ENCODE results near the gene EPN2.

The EPN2 gene

DNA sequence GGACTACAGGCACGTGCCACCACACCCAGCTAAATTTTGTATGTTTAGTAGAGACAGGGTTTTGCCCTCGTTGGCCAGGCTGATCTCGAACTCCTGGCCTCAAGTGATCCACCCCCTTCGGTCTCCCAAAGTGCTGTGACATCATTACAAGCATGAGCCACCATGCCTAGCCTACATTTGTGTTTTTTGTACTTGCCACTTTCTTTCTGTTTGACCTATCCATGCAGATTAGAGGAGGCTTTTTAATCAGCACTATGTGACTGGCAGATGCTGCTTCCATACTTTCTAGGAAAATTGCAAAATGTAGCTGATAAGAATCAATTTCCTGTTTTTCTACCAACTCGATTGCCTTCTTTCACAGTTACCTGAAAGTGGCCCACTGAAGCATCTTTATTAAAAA is 68.1 kb downstream of the EPN2 start:
- H3K79me2 ChIP-seq (ENCODE audit: insufficient read depth, low read depth) = no peaks in the 10 kb centered on the region
- H3K4me2 ChIP-seq = peak overlapping the region; percentile 83
- no peak overlapping the region for H2AFZ ChIP-seq (ENCODE audit: low read depth)
- no peaks in the 10 kb centered on the region for H3K36me3 ChIP-seq (ENCODE audit: insufficient read depth)
- H3K27ac ChIP-seq = peak overlapping the region; percentile 82
- no peaks in the 10 kb centered on the region for H3K27me3 ChIP-seq (ENCODE audit: insufficient read depth, low read depth)
- TF ChIP-seq, protein P1, sequence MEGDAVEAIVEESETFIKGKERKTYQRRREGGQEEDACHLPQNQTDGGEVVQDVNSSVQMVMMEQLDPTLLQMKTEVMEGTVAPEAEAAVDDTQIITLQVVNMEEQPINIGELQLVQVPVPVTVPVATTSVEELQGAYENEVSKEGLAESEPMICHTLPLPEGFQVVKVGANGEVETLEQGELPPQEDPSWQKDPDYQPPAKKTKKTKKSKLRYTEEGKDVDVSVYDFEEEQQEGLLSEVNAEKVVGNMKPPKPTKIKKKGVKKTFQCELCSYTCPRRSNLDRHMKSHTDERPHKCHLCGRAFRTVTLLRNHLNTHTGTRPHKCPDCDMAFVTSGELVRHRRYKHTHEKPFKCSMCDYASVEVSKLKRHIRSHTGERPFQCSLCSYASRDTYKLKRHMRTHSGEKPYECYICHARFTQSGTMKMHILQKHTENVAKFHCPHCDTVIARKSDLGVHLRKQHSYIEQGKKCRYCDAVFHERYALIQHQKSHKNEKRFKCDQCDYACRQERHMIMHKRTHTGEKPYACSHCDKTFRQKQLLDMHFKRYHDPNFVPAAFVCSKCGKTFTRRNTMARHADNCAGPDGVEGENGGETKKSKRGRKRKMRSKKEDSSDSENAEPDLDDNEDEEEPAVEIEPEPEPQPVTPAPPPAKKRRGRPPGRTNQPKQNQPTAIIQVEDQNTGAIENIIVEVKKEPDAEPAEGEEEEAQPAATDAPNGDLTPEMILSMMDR (conservative IDR thresholded peaks at IDR 0.05; ENCODE audit: low read depth, low read length) = no peak
- H3K4me3 ChIP-seq (IDR thresholded peaks at IDR 0.05; ENCODE audit: insufficient read depth, low read depth, low read length) = no peak overlapping the region
- peak overlapping the region; percentile 40; the same call in 1 of the 2 replicates for H3K9ac ChIP-seq
- H3K4me1 ChIP-seq (ENCODE audit: low read depth, poor library complexity, severe bottlenecking) = peaks cover 65% of the 10 kb centered on the region
- H4K20me1 ChIP-seq (ENCODE audit: insufficient read depth) = no peaks in the 10 kb centered on the region

DNA sequence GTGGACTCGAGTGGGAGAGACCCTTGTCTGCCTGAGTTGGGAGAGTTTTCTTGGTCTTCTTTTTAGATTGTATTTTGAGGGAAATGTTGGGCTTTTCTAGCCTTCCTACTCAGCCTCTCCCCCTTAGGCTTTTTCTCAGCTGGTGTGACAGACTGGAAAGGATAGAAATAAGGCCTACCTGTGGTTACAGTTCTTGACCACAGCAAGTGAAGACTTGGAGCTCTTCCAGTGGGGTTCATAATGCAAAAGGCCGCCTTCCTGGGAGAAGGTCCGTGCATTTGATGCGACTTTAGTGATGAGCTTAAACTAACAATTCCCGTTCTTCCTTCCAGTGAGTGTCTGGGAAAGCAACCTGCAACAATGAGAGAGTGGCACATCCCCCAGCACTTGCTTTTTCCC is 68.6 kb downstream of the EPN2 start:
- peaks cover 65% of the 10 kb centered on the region for H3K4me1 ChIP-seq (ENCODE audit: low read depth, poor library complexity, severe bottlenecking)
- no peaks in the 10 kb centered on the region for H4K20me1 ChIP-seq (ENCODE audit: insufficient read depth)
- no peak overlapping the region for H3K4me3 ChIP-seq (IDR thresholded peaks at IDR 0.05; ENCODE audit: insufficient read depth, low read depth, low read length)
- no peak overlapping the region for H2AFZ ChIP-seq (ENCODE audit: low read depth)
- H3K27me3 ChIP-seq (ENCODE audit: insufficient read depth, low read depth) = no peaks in the 10 kb centered on the region
- H3K36me3 ChIP-seq (ENCODE audit: insufficient read depth) = no peaks in the 10 kb centered on the region
- H3K79me2 ChIP-seq (ENCODE audit: insufficient read depth, low read depth) = no peaks in the 10 kb centered on the region
- H3K9ac ChIP-seq = peak overlapping the region; percentile 40; the same call in 1 of the 2 replicates
- peak overlapping the region; percentile 82 for H3K27ac ChIP-seq
- TF ChIP-seq, protein P1 (conservative IDR thresholded peaks at IDR 0.05; ENCODE audit: low read depth, low read length) = no peak
- H3K4me2 ChIP-seq = peak overlapping the region; percentile 83

DNA sequence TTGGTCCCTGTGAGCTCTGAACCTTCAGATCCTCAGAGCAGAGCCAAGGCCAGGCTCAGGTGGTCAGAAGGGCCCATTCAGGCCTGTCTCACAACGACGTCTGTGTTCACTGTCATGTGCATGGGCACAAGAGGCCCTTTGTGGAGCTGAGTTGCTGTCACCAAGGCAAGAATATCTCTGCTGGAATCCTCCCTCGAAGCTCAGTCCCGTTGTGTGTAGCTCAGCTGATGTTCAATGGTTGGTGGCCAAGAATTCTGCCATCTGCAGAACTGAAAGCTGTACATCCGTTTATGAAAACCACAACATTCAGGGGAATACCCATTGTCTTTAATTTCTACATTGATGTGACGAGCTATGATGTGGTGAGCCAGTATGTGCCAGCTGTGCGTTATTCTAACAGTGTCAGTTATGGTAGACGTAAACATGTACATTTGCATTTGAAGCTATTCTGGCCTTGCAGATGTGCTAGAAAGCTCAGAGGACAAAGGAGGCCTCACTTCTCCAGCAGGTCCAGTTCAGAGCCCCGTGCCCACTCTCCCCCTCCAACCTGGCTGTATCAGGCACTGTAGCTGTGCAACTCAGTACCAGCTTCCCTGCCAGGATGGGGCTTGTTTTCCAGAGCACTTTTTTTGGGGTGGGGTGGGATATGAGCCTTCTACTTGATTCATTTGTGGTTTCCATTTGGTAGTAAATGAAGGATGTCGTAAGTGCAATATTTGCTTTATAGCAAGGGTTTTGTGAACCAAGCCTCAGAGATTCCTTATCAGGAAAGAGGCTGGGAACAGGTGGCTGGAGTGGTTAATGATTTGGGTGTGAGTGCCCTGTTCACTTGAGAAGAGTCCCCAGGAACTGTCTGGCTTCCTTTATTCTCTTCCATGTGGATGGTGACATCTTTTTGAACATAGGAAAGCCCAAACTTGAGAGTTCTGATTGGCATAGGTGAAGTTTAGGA is 69.3 kb downstream of the EPN2 start:
- Histone ChIP-seq H2AFZ (ENCODE audit: low read depth) (no peak overlapping the region), H3K27ac (peak overlapping the region; percentile 82), H3K4me2 (peak overlapping the region; percentile 84), H3K79me2 (ENCODE audit: insufficient read depth, low read depth) (no peaks in the 10 kb centered on the region), H3K36me3 (ENCODE audit: insufficient read depth) (no peaks in the 10 kb centered on the region), H3K27me3 (ENCODE audit: insufficient read depth, low read depth) (no peaks in the 10 kb centered on the region), H3K4me3 (IDR thresholded peaks at IDR 0.05; ENCODE audit: insufficient read depth, low read depth, low read length) (no peak overlapping the region), H3K4me1 (ENCODE audit: low read depth, poor library complexity, severe bottlenecking) (peaks cover 63% of the 10 kb centered on the region), H4K20me1 (ENCODE audit: insufficient read depth) (no peaks in the 10 kb centered on the region), H3K9ac (peak overlapping the region; percentile 41; the same call in 1 of the 2 replicates)
- TF ChIP-seq, protein P1 (conservative IDR thresholded peaks at IDR 0.05; ENCODE audit: low read depth, low read length) = no peak

DNA sequence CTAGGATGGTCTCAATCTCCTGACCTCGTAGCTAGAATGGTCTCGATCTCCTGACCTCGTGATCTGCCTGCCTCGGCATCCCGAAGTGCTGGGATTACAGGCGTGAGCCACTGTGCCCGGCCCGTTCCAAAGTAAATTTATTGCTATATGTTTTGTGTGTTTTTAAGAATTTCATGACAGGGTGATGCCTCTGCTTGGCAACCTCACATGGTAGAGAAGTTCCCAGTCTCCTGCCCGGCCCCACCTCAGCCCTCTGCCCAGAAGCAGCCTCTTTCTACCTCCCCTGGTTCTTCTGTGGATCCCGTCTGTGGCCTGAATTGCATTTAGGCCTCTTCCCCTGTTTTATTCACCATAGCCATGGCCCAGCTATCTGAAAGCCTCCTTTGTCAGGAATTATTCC is 70.4 kb downstream of the EPN2 start:
- no peaks in the 10 kb centered on the region for H4K20me1 ChIP-seq (ENCODE audit: insufficient read depth)
- H3K4me1 ChIP-seq (ENCODE audit: low read depth, poor library complexity, severe bottlenecking) = peaks cover 66% of the 10 kb centered on the region
- TF ChIP-seq, protein P1 (conservative IDR thresholded peaks at IDR 0.05; ENCODE audit: low read depth, low read length) = no peak
- H3K36me3 ChIP-seq (ENCODE audit: insufficient read depth) = no peaks in the 10 kb centered on the region
- H2AFZ ChIP-seq (ENCODE audit: low read depth) = no peak overlapping the region
- peak overlapping the region; percentile 84 for H3K4me2 ChIP-seq
- no peaks in the 10 kb centered on the region for H3K27me3 ChIP-seq (ENCODE audit: insufficient read depth, low read depth)
- peak overlapping the region; percentile 82; the same call in 1 of the 2 replicates for H3K27ac ChIP-seq
- no peaks in the 10 kb centered on the region for H3K79me2 ChIP-seq (ENCODE audit: insufficient read depth, low read depth)
- no peak overlapping the region for H3K9ac ChIP-seq
- no peak overlapping the region for H3K4me3 ChIP-seq (IDR thresholded peaks at IDR 0.05; ENCODE audit: insufficient read depth, low read depth, low read length)

All from KMS-11 (cell line).